ENCODE data around the gene SST.

The SST gene

DNA sequence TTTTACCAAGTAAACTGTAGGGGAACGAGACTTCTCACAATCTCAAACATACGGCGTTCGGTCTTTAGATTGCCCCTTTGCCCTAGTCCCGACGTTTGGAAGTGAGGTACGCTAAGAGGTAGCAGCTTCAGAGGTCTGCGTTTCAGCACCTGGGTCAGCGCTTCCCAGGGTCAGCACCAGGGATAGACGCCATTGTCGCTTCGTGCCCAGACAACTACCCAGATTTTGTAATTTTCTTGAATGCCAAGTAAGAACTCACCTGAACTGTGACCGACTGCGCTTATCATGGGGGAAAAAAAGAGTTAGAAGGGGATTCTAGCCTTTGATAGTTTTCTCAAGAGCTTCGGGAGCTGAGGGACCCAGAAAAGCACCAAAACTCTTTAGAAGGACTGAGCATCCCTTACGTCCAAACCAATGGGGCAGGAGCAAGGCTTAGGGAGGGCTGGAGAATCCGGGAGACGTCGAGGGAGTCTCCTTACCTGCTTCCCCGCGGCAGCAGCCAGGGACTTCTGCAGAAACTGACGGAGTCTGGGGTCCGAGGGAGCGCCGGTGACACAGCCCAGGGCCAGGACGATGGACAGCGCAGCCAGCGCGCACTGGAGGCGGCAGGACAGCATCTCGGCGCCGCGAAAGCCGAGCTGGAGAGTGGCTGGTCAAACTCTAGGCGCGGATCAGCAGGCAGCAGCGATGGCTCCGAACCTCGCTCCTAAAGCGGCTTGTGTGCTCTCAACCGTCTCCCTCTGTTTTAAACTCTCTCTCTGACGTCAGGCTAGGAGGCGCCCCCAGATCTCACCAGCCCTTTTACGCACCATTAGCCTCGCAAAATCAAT lies at the start of gene SST:
Gene SST (minus strand): TSS at position 720 of the 830 bp plus-strand sequence. CDS start 103 bp downstream, at position 617.
- H3K27ac ChIP-seq: no peak within 1 kb of the TSS
- peaks cover 98% of the 10 kb centered on the region for H3K27me3 ChIP-seq
- H3K4me3 ChIP-seq (ENCODE audit: low read depth in 1 of 2, low read length in 1 of 2): no peak within 1 kb of the TSS
- TF ChIP-seq, protein P1, sequence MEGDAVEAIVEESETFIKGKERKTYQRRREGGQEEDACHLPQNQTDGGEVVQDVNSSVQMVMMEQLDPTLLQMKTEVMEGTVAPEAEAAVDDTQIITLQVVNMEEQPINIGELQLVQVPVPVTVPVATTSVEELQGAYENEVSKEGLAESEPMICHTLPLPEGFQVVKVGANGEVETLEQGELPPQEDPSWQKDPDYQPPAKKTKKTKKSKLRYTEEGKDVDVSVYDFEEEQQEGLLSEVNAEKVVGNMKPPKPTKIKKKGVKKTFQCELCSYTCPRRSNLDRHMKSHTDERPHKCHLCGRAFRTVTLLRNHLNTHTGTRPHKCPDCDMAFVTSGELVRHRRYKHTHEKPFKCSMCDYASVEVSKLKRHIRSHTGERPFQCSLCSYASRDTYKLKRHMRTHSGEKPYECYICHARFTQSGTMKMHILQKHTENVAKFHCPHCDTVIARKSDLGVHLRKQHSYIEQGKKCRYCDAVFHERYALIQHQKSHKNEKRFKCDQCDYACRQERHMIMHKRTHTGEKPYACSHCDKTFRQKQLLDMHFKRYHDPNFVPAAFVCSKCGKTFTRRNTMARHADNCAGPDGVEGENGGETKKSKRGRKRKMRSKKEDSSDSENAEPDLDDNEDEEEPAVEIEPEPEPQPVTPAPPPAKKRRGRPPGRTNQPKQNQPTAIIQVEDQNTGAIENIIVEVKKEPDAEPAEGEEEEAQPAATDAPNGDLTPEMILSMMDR (IDR thresholded peaks at IDR 0.05): no peak
- H3K9me3 ChIP-seq: no peaks in the 10 kb centered on the region
- H3K36me3 ChIP-seq: no peaks in the 10 kb centered on the region
- H3K4me1 ChIP-seq (ENCODE audit: control insufficient read depth in 1 of 2, insufficient read depth in 1 of 2, low read depth in 1 of 2, low read length in 1 of 2): no peaks in the 10 kb centered on the region

DNA sequence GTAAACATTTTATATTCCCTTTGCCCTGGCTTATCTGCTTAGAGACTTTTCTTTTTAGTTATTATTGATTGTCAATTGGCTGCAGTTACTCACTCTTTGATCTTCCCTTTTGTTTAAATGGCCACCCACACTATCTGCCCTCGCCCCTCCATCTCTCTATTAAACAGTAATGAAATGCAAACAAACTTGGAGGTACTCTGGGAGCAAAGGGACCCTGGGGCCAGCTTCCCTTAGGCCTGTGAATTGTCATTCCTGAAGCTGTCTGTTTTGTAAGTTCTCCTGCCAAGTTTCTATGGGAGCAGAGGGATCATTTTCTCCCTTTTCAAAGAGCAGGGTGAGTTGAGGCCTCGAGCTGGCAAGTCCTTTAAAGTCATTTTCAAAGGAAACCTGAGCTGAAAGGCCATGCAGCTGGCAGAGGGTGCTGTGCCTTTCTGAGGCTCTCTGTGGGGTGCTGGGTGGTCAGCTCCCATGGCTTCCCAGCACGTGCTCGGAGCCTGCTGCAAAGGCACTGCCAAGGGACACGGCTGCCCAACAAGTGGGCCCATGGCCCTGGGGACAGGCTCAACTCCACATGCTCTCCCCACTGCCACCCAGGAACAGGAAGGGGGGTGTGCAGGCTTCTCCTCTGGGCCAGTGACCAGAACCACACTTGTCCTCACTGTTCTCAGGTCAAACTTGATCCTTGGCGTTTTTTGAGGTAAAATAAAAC lies 49.6 kb upstream of the SST start:
- Histone ChIP-seq H3K4me1 (ENCODE audit: control insufficient read depth in 1 of 2, insufficient read depth in 1 of 2, low read depth in 1 of 2, low read length in 1 of 2) (no peaks in the 10 kb centered on the region), H3K36me3 (peaks cover 51% of the 10 kb centered on the region), H3K27me3 (no peaks in the 10 kb centered on the region), H3K9me3 (peaks cover 5% of the 10 kb centered on the region), H3K4me3 (ENCODE audit: low read depth in 1 of 2, low read length in 1 of 2) (no peak overlapping the region), H3K27ac (peak overlapping the region; percentile 49)
- TF ChIP-seq, protein P1 (IDR thresholded peaks at IDR 0.05): no peak

DNA sequence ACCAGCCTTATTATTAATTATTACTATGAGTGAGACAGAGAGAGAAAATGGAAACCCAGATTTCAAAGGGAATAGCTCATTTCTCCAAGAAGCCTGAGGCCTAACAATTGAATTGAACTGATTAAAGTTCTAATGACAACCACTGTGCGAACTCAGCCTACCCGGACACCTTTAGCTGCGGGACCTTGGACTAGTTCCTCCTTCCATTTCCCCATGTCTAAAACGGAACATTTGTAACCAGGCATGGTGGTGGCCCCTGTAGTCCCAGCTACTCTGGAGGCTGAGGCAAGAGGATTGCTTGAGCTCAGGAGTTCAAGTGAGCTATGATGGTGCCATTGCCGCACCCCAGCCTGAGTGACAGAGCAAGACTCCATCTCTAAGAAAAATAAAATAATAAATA lies 48.6 kb upstream of the SST start:
- H3K27me3 ChIP-seq: no peaks in the 10 kb centered on the region
- peaks cover 5% of the 10 kb centered on the region for H3K9me3 ChIP-seq
- TF ChIP-seq, protein P1 (IDR thresholded peaks at IDR 0.05): no peak
- H3K4me3 ChIP-seq (ENCODE audit: low read depth in 1 of 2, low read length in 1 of 2): no peak overlapping the region
- no peak overlapping the region for H3K27ac ChIP-seq
- peaks cover 41% of the 10 kb centered on the region for H3K36me3 ChIP-seq
- H3K4me1 ChIP-seq (ENCODE audit: control insufficient read depth in 1 of 2, insufficient read depth in 1 of 2, low read depth in 1 of 2, low read length in 1 of 2): no peaks in the 10 kb centered on the region

DNA sequence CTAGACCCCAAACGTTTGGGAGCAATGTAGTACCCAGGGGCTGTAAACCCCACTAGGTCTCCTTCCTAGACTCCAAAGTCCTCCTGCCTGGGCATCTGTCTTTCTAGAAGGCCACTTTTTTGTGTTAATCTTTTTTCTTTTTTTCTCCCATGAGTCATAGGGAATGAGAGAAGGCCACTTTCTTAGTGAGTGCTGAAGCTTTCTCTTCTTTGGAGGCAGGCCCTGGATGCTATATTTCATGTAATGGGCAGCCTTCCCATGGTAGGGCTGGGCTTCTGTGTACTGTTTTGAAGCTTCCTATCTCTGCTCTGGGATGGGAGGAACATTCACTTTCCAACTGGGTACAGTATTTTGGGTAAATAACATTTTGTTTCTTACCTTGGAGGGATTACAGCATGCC lies 47.4 kb upstream of the SST start:
- Histone ChIP-seq H3K4me1 (ENCODE audit: control insufficient read depth in 1 of 2, insufficient read depth in 1 of 2, low read depth in 1 of 2, low read length in 1 of 2) (no peaks in the 10 kb centered on the region), H3K27ac (no peak overlapping the region), H3K4me3 (ENCODE audit: low read depth in 1 of 2, low read length in 1 of 2) (no peak overlapping the region), H3K27me3 (no peaks in the 10 kb centered on the region), H3K36me3 (peaks cover 29% of the 10 kb centered on the region), H3K9me3 (peaks cover 4% of the 10 kb centered on the region)
- TF ChIP-seq, protein P1 (IDR thresholded peaks at IDR 0.05): no peak

GRCh38 chr3:187714404-187714979 lies 44.3 kb upstream of the SST start:
- H3K27ac ChIP-seq: no peak overlapping the region
- H3K27me3 ChIP-seq: no peaks in the 10 kb centered on the region
- H3K36me3 ChIP-seq: no peaks in the 10 kb centered on the region
- H3K9me3 ChIP-seq: no peaks in the 10 kb centered on the region
- no peaks in the 10 kb centered on the region for H3K4me1 ChIP-seq (ENCODE audit: control insufficient read depth in 1 of 2, insufficient read depth in 1 of 2, low read depth in 1 of 2, low read length in 1 of 2)
- TF ChIP-seq, protein P1 (IDR thresholded peaks at IDR 0.05): peak; percentile 89
- no peak overlapping the region for H3K4me3 ChIP-seq (ENCODE audit: low read depth in 1 of 2, low read length in 1 of 2)
